HG02571 (cell line): Measurements from ENCODE around the gene PRKD1.

Experiments used
- ATAC-seq: cut with Tn5 transposase; IDR thresholded peaks from one replicate; pipeline ENCODE4 v1.9.1; 2021; ENCODE audit warnings: mild to moderate bottlenecking, moderate library complexity; ENCODE audit not compliant: unreplicated experiment

PRKD1 gene

GRCh38 chr14:29630566-29631160 lies 297.0 kb downstream of the PRKD1 start:
- no peak for ATAC-seq

GRCh38 chr14:29629839-29630238 lies 297.8 kb downstream of the PRKD1 start:
- ATAC-seq, result no peak

- no peak for ATAC-seq
These were observed 300.5 kb downstream of the PRKD1 start for GRCh38 chr14:29627137-29627536.

GRCh38 chr14:29618323-29619067 lies 309.2 kb downstream of the PRKD1 start:
- ATAC-seq, result no peak

GRCh38 chr14:29616922-29617321 lies 310.7 kb downstream of the PRKD1 start:
- no peak for ATAC-seq

GRCh38 chr14:29608861-29609260 lies 318.8 kb downstream of the PRKD1 start:
- ATAC-seq, result no peak

- ATAC-seq, result no peak
These were observed 320.5 kb downstream of the PRKD1 start for GRCh38 chr14:29607169-29607568.

- no peak for ATAC-seq
These were observed 324.0 kb downstream of the PRKD1 start for GRCh38 chr14:29603696-29604095.

- no peak for ATAC-seq
These were observed 326.0 kb downstream of the PRKD1 start for GRCh38 chr14:29601616-29602015.

- no peak for ATAC-seq
These were observed 339.7 kb downstream of the PRKD1 start for GRCh38 chr14:29587761-29588470.

GRCh38 chr14:29587046-29587445 lies 340.6 kb downstream of the PRKD1 start:
- no peak for ATAC-seq

- no peak for ATAC-seq
These were observed 342.7 kb downstream of the PRKD1 start for GRCh38 chr14:29584992-29585391.

GRCh38 chr14:29580763-29581162 lies 346.9 kb downstream of the PRKD1 start:
- ATAC-seq, result no peak

- ATAC-seq, result no peak
These were observed 347.8 kb downstream of the PRKD1 start for GRCh38 chr14:29579838-29580237.

GRCh38 chr14:29576927-29577326 lies 350.7 kb downstream of the PRKD1 start:
- no peak for ATAC-seq

- ATAC-seq, result no peak
These were observed 358.5 kb downstream of the PRKD1 start for GRCh38 chr14:29569194-29569593.

- no peak for ATAC-seq
These were observed 361.5 kb downstream of the PRKD1 start for GRCh38 chr14:29566194-29566593.

- ATAC-seq, result no peak
These were observed 369.1 kb downstream of the PRKD1 start for GRCh38 chr14:29558516-29558915.

- ATAC-seq, result no peak
These were observed 373.3 kb downstream of the PRKD1 start for GRCh38 chr14:29554335-29554734.

GRCh38 chr14:29553427-29553826 lies 374.2 kb downstream of the PRKD1 start:
- no peak for ATAC-seq

- ATAC-seq, result no peak
These were observed 378.7 kb downstream of the PRKD1 start for GRCh38 chr14:29548948-29549370.

- ATAC-seq, result no peak
These were observed 381.9 kb downstream of the PRKD1 start for GRCh38 chr14:29545714-29546113.
